DMS 273 (cell line): ENCODE results near the gene PER2.
A peak's percentile ranks its signal among the peaks of the same experiment; 100 is the strongest.

ENCODE experiments used
- DNase-seq: peaks from one replicate; lab custom pipeline; 2025; ENCODE audit not compliant: unreplicated experiment; lab: John Stamatoyannopoulos, UW

PER2 gene

GRCh38 chr2:238231809-238232208 is 56.6 kb downstream of the PER2 start:
- no peak for DNase-seq

- no peak for DNase-seq
Measured at GRCh38 chr2:238231251-238231793, 57.1 kb downstream of the PER2 start.

- no peak for DNase-seq
Measured at GRCh38 chr2:238230699-238231098, 57.7 kb downstream of the PER2 start.

GRCh38 chr2:238228700-238229099 is 59.7 kb downstream of the PER2 start:
- DNase-seq, result peak; percentile 21

GRCh38 chr2:238227587-238228032 is 60.8 kb downstream of the PER2 start:
- no peak for DNase-seq

- no peak for DNase-seq
Measured at GRCh38 chr2:238226698-238227586, 61.5 kb downstream of the PER2 start.

- peak; percentile 20 for DNase-seq
Measured at GRCh38 chr2:238225911-238226697, 62.3 kb downstream of the PER2 start.

GRCh38 chr2:238225121-238225520 is 63.3 kb downstream of the PER2 start:
- no peak for DNase-seq

GRCh38 chr2:238224356-238225035 is 63.9 kb downstream of the PER2 start:
- no peak for DNase-seq

GRCh38 chr2:238220892-238221521 is 67.4 kb downstream of the PER2 start:
- peak; percentile 91 for DNase-seq

GRCh38 chr2:238220274-238220891 is 68.0 kb downstream of the PER2 start:
- DNase-seq, result no peak

GRCh38 chr2:238216651-238217184 is 71.7 kb downstream of the PER2 start:
- DNase-seq, result peak; percentile 90

- no peak for DNase-seq
Measured at GRCh38 chr2:238207006-238207405, 81.4 kb downstream of the PER2 start.

- DNase-seq, result no peak
Measured at GRCh38 chr2:238203973-238204683, 84.3 kb downstream of the PER2 start.

GRCh38 chr2:238203094-238203972 is 85.1 kb downstream of the PER2 start, which contains the start of gene ILKAP:
ILKAP (minus strand) TSS chr2:238203695; CDS start chr2:238203553, 142 bp downstream.
- peak; percentile 95 for DNase-seq

- peak; percentile 49 for DNase-seq
Measured at GRCh38 chr2:238202326-238203093, 85.9 kb downstream of the PER2 start.
